ENCODE measurements around the gene TMEM86A. TPM values are rescaled to one million over a fixed set of nuclear protein-coding genes. Genes with fewer than 3 reads are reported as not detected.

TMEM86A gene
- total and polyA plus RNA-seq, 2 experiments from 2014 or later: 0.32 to 1.0 TPM

DNA sequence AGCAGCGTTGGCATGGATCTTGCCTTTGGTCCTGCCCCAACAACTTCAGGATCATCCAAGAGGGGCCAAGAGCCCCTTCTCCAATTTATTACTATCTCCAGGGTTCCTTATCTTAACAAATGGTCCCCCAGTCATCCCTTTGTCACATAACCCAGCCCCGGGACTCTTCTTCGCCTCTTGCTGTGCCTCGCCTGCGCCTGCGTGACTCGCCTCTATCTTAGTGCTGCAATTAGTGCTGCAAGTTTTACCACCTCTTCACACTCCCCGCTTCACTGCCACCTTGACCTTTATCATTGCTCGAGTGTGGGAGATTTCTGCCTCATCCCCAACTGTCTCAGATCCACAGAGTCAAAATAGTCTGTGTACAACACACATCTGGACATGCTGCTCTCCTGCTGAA lies 31.4 kb downstream of the TMEM86A start:
- no peak overlapping the region for H3K9ac ChIP-seq
- H3K27ac ChIP-seq: no peak overlapping the region
- TF ChIP-seq EZH2 (IDR thresholded peaks at IDR 0.05; ENCODE audit: insufficient read depth, poor library complexity, severe bottlenecking) (no peak), EZH2phosphoT487 (IDR thresholded peaks at IDR 0.05; ENCODE audit: insufficient read depth, low read depth) (no peak)
- no peaks in the 10 kb centered on the region for H3K79me2 ChIP-seq (ENCODE audit: insufficient read depth)
- no peak overlapping the region for H3K4me2 ChIP-seq (ENCODE audit: unreplicated experiment)
- no peaks in the 10 kb centered on the region for H3K36me3 ChIP-seq (ENCODE audit: low read depth)
- no peak overlapping the region for H2AFZ ChIP-seq
- in situ Hi-C loops (cut with MboI): no loop called here
- no peaks in the 10 kb centered on the region for H3K9me3 ChIP-seq (ENCODE audit: low read depth)
- no peaks in the 10 kb centered on the region for H3K27me3 ChIP-seq (replicated peaks; ENCODE audit: insufficient read depth)
- H3K4me3 ChIP-seq: no peak overlapping the region
- H3K9me2 ChIP-seq (ENCODE audit: insufficient read depth): no peaks in the 10 kb centered on the region
- no peaks in the 10 kb centered on the region for H3K4me1 ChIP-seq (ENCODE audit: insufficient read depth)
- 83 to 85% methylated on average over 9 of the region's 9 CpGs for WGBS, 2 experiments (ENCODE audit: low coverage in 1 of 2, low lambda C conversion rate in 2 of 2, missing lambda C conversion rate in 2 of 2)
- no peaks in the 10 kb centered on the region for H3F3A ChIP-seq (ENCODE audit: insufficient read depth)
- no peaks in the 10 kb centered on the region for H4K20me1 ChIP-seq (ENCODE audit: insufficient read depth)
- DNase-seq: no peak

DNA sequence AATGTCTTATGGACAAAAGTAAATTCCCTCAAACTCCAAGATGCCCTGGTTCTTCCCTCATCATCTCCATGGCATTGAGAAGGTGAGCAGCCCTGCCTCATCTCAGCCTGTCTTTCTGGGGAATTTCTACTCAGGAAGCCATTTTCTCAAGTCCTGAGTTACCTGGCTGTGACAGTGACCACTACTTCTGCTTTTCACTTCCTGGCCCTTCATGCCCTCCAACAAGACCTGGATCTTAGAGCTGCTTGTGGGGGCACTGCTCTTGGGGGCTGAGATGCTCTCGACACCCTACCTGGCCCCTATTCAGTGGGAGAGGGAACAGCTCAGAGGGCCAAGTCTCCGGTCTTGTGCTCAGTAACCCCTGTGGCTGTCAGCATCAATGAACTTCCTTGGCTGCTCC lies 32.9 kb downstream of the TMEM86A start:
- TF ChIP-seq EZH2 (IDR thresholded peaks at IDR 0.05; ENCODE audit: insufficient read depth, poor library complexity, severe bottlenecking) (no peak), EZH2phosphoT487 (IDR thresholded peaks at IDR 0.05; ENCODE audit: insufficient read depth, low read depth) (no peak)
- no peaks in the 10 kb centered on the region for H3K9me2 ChIP-seq (ENCODE audit: insufficient read depth)
- DNase-seq: no peak
- in situ Hi-C loops (cut with MboI): no loop called here
- no peak overlapping the region for H3K9ac ChIP-seq
- 82 to 93% methylated on average over 2 of the region's 2 CpGs for WGBS, 2 experiments (ENCODE audit: low coverage in 1 of 2, low lambda C conversion rate in 2 of 2, missing lambda C conversion rate in 2 of 2)
- no peaks in the 10 kb centered on the region for H3F3A ChIP-seq (ENCODE audit: insufficient read depth)
- no peaks in the 10 kb centered on the region for H3K27me3 ChIP-seq (replicated peaks; ENCODE audit: insufficient read depth)
- no peak overlapping the region for H3K4me3 ChIP-seq
- no peak overlapping the region for H3K4me2 ChIP-seq (ENCODE audit: unreplicated experiment)
- H3K4me1 ChIP-seq (ENCODE audit: insufficient read depth): no peaks in the 10 kb centered on the region
- no peaks in the 10 kb centered on the region for H3K79me2 ChIP-seq (ENCODE audit: insufficient read depth)
- no peaks in the 10 kb centered on the region for H3K36me3 ChIP-seq (ENCODE audit: low read depth)
- H3K9me3 ChIP-seq (ENCODE audit: low read depth): no peaks in the 10 kb centered on the region
- no peak overlapping the region for H2AFZ ChIP-seq
- H4K20me1 ChIP-seq (ENCODE audit: insufficient read depth): no peaks in the 10 kb centered on the region
- H3K27ac ChIP-seq: no peak overlapping the region

DNA sequence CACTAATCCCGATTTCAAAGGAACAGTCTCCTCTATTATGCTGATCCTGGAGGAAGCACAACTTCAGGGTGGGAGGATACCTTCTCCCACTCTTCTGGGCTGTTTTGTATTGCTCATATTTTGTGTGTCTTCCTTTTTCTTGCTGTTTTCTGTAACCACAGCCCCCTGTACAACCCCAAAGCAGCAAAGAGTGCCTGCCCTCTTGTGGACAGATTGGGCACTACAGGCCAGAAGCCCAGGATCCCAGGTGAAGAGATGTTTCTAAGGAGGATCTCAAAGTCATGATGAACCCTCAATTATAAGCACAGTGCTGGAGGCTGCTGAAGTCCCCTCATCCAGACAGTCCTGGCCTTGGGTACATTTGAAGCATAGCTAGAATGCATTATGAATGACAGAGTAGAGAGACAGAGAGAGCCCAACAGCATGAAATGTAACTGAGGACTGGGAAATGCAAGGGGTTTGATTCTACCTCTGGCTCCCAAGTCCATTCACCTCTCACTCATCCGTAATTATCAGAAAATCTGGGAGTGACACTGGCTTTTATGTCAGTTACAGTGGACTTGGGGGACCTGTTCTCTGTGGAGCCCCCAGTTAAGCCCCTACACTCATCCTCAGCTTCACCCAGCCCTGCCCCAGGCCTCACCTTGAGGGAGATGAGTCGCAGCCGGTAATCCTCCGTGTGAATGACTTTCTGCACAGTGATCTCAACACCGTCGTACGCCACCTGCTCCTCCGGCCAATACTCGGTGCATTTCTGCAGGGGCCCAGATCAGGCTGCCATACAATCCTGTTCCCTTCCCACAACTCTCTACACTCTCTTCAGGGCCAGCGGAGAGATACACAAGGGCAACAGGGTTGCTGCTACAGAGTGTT lies 33.6 kb downstream of the TMEM86A start:
- no peaks in the 10 kb centered on the region for H3K36me3 ChIP-seq (ENCODE audit: low read depth)
- H3K27ac ChIP-seq: no peak overlapping the region
- H3K27me3 ChIP-seq (replicated peaks; ENCODE audit: insufficient read depth): no peaks in the 10 kb centered on the region
- H4K20me1 ChIP-seq (ENCODE audit: insufficient read depth): no peaks in the 10 kb centered on the region
- no peaks in the 10 kb centered on the region for H3K4me1 ChIP-seq (ENCODE audit: insufficient read depth)
- in situ Hi-C loops (cut with MboI): no loop called here
- no peak overlapping the region for H3K4me3 ChIP-seq
- no peak overlapping the region for H3K9ac ChIP-seq
- H2AFZ ChIP-seq: no peak overlapping the region
- H3F3A ChIP-seq (ENCODE audit: insufficient read depth): no peaks in the 10 kb centered on the region
- H3K79me2 ChIP-seq (ENCODE audit: insufficient read depth): no peaks in the 10 kb centered on the region
- peak; percentile 41 for DNase-seq
- H3K9me2 ChIP-seq (ENCODE audit: insufficient read depth): no peaks in the 10 kb centered on the region
- TF ChIP-seq EZH2 (IDR thresholded peaks at IDR 0.05; ENCODE audit: insufficient read depth, poor library complexity, severe bottlenecking): no peak
- no peak for TF ChIP-seq EZH2phosphoT487 (IDR thresholded peaks at IDR 0.05; ENCODE audit: insufficient read depth, low read depth)
- 70 to 71% methylated on average over 11 of the region's 11 CpGs for WGBS, 2 experiments (ENCODE audit: low coverage in 1 of 2, low lambda C conversion rate in 2 of 2, missing lambda C conversion rate in 2 of 2)
- no peak overlapping the region for H3K4me2 ChIP-seq (ENCODE audit: unreplicated experiment)
- no peaks in the 10 kb centered on the region for H3K9me3 ChIP-seq (ENCODE audit: low read depth)

DNA sequence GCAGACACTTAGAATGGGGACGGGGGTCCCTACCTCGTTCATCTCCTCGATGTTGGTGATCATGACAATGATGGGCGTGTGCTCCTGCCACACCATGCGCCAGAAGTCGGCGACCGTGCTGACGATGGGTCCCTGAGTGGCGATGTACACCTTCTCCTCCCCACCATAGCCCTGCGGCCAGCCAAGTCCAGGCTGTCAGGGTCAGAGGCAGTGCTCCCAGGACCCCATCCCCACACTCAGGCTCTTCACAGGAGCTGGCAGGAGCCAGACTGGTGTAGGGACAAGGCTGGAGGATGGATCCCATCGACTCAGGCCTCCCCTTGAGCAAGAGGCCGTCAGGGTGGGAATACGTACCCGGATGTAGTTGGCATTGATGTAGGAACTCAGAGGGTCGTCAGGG lies 34.6 kb downstream of the TMEM86A start:
- Histone ChIP-seq H3K4me1 (ENCODE audit: insufficient read depth) (no peaks in the 10 kb centered on the region), H3K9me2 (ENCODE audit: insufficient read depth) (no peaks in the 10 kb centered on the region), H4K20me1 (ENCODE audit: insufficient read depth) (no peaks in the 10 kb centered on the region), H3K9ac (no peak overlapping the region), H3K27ac (no peak overlapping the region), H3K79me2 (ENCODE audit: insufficient read depth) (no peaks in the 10 kb centered on the region), H3K27me3 (replicated peaks; ENCODE audit: insufficient read depth) (no peaks in the 10 kb centered on the region), H3K36me3 (ENCODE audit: low read depth) (no peaks in the 10 kb centered on the region), H3K4me3 (no peak overlapping the region), H2AFZ (no peak overlapping the region), H3K9me3 (ENCODE audit: low read depth) (no peaks in the 10 kb centered on the region), H3F3A (ENCODE audit: insufficient read depth) (no peaks in the 10 kb centered on the region), H3K4me2 (ENCODE audit: unreplicated experiment) (no peak overlapping the region)
- no peak for TF ChIP-seq EZH2phosphoT487 (IDR thresholded peaks at IDR 0.05; ENCODE audit: insufficient read depth, low read depth)
- no peak for TF ChIP-seq EZH2 (IDR thresholded peaks at IDR 0.05; ENCODE audit: insufficient read depth, poor library complexity, severe bottlenecking)
- 66 to 74% methylated on average over 16 of the region's 16 CpGs for WGBS, 2 experiments (ENCODE audit: low coverage in 1 of 2, low lambda C conversion rate in 2 of 2, missing lambda C conversion rate in 2 of 2)
- in situ Hi-C loops (cut with MboI): no loop called here
- DNase-seq: no peak
